ENCODE results near the gene THOC5.
"Not testable (repeated sequence)": the region's sequence is repeated elsewhere in the genome, so short reads cannot be mapped to it uniquely, and the experiment has no call there.

The THOC5 gene

DNA sequence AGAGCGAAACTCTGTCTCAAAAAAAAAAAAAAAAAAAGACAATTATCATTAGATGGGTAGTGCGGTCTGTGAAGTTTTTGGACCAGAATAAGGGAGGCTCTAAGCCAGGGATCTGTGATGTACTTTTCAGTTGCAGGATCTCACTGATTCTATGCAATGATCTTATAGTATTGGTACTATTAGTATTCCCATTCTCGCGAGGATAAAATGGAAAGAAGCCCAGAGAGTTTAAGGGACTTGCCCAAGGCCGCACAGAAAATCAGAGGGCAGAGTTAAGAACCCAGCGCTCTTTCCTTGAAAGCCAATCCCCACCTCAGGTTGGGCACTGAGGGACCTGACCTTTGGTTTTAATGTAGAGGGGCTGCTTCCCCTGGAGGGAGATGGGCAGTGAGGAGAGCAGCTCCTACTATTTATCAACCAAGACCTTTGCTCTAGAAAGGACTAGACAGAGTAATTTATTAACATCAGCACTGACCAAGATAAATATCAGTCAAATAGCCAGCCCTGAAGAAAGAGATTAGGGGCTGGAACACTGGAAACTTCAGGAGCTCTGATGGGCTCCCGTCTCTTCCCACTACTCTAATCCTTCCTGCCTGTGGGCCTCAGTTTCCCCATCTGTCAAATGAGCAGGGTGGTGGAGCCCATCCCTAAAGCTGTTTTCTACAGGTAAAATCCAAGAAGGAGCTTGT, 21.3 kb upstream of the THOC5 start:
- no peaks in the 10 kb centered on the region for H3K27me3 ChIP-seq (replicated peaks)
- H3K4me3 ChIP-seq (ENCODE audit: low read depth, low read length), result no peak overlapping the region
- H3K27ac ChIP-seq, result no peak overlapping the region
- H3K36me3 ChIP-seq (replicated peaks), result peaks cover 2% of the 10 kb centered on the region
- TF ChIP-seq, protein P1, sequence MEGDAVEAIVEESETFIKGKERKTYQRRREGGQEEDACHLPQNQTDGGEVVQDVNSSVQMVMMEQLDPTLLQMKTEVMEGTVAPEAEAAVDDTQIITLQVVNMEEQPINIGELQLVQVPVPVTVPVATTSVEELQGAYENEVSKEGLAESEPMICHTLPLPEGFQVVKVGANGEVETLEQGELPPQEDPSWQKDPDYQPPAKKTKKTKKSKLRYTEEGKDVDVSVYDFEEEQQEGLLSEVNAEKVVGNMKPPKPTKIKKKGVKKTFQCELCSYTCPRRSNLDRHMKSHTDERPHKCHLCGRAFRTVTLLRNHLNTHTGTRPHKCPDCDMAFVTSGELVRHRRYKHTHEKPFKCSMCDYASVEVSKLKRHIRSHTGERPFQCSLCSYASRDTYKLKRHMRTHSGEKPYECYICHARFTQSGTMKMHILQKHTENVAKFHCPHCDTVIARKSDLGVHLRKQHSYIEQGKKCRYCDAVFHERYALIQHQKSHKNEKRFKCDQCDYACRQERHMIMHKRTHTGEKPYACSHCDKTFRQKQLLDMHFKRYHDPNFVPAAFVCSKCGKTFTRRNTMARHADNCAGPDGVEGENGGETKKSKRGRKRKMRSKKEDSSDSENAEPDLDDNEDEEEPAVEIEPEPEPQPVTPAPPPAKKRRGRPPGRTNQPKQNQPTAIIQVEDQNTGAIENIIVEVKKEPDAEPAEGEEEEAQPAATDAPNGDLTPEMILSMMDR (IDR thresholded peaks at IDR 0.05; ENCODE audit: low read depth, low read length, missing control alignments), result no peak
- in situ Hi-C loops (cut with HindIII; ENCODE audit: low pct_ligation_motif_present, low sequenced_read_pairs), result no loop called here
- DNase-seq, result no peak

DNA sequence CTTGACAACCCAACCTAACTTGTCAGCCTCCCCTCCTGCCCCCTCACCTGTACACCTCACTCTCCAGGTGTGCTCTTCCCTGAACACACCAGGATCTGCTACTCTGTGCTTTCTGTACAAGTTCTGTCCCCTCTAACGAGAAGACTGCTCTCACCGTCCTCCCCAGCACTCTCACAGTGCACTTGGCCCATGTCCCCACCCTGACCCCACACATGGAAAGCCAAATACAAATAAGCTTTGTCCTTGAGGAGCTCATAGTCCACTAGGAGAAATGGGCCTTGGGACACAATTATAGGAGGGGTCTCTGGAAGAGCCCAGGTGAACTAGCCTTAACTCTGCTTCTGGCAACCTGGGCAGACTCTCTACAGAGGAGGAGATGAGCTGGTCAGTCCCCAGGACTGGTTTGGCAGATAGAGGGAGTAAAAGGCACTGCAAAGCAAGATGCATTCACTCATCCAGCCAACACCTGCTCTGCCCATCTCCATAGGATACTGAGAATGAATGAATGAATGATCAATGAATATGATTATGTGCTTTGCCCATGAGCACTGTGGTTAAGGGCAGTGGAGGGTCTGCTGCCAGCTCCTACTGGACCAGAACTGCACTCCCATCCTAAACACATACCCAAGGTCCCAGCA, 17.5 kb upstream of the THOC5 start:
- TF ChIP-seq, protein P1 (IDR thresholded peaks at IDR 0.05; ENCODE audit: low read depth, low read length, missing control alignments), result no peak
- no peaks in the 10 kb centered on the region for H3K27me3 ChIP-seq (replicated peaks)
- no peak overlapping the region for H3K4me3 ChIP-seq (ENCODE audit: low read depth, low read length)
- no peak for DNase-seq
- H3K27ac ChIP-seq, result no peak overlapping the region
- in situ Hi-C loops (cut with HindIII; ENCODE audit: low pct_ligation_motif_present, low sequenced_read_pairs), result no loop called here
- peaks cover 12% of the 10 kb centered on the region for H3K36me3 ChIP-seq (replicated peaks)

DNA sequence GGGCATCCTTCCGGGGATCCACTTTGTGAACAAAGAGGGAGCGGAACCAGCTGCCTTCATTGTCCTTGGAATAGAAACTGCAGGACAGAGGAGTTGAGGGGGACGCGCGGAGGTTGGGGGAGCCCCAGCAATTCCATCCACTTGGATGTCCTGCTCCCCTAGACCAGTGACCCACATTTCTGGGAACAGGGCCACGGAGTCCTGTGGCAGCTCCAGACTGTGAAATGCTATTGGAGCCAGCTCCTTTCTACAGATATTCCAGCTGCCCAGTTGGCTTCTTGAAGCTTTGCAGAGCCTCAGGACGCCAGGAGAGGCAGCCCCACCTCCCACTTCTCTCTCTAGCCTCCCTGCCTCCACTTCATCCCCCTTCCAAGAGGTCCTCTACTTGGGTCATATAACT, 16.9 kb upstream of the THOC5 start:
- DNase-seq, result no peak
- Histone ChIP-seq H3K27me3 (replicated peaks) (no peaks in the 10 kb centered on the region), H3K36me3 (replicated peaks) (peaks cover 12% of the 10 kb centered on the region), H3K27ac (no peak overlapping the region), H3K4me3 (ENCODE audit: low read depth, low read length) (no peak overlapping the region)
- TF ChIP-seq, protein P1 (IDR thresholded peaks at IDR 0.05; ENCODE audit: low read depth, low read length, missing control alignments), result no peak
- in situ Hi-C loops (cut with HindIII; ENCODE audit: low pct_ligation_motif_present, low sequenced_read_pairs), result no loop called here

DNA sequence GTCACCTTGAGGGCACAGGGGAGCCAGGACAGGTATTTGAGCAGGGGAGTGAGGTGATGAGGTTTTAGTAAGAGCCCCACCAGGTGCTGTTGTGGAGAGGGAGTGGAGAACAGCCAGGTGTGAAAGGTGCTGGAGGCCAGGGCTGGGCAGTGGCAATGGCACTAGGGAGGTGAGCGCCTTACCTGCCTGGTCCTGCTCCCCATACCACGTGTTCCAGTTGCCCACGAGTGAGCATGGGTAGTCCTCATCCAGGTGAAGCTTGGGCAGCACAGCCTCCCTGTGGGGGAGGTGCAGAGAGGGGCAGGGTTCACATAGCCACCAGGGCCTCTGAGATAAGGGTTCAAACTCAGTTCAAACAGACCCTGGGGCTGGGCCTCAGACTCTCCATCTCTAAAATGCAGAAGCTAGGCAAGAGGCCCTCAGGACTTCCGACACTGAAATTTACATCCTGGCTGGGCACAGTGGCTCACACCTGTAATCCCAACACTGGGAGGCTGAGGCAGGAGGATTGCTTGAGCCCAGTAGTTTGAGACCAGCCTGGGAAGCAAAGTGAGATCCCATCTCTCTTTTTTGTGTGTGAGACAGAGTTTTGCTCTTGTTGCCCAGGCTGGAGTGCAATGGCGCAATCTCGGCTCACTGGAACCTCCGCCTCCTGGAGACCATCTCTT, 15.6 kb upstream of the THOC5 start:
- TF ChIP-seq, protein P1 (IDR thresholded peaks at IDR 0.05; ENCODE audit: low read depth, low read length, missing control alignments), result no peak
- in situ Hi-C loops (cut with HindIII; ENCODE audit: low pct_ligation_motif_present, low sequenced_read_pairs), result no loop called here
- Histone ChIP-seq H3K27ac (no peak overlapping the region), H3K27me3 (replicated peaks) (no peaks in the 10 kb centered on the region), H3K4me3 (ENCODE audit: low read depth, low read length) (no peak overlapping the region), H3K36me3 (replicated peaks) (peaks cover 12% of the 10 kb centered on the region)
- DNase-seq, result no peak

DNA sequence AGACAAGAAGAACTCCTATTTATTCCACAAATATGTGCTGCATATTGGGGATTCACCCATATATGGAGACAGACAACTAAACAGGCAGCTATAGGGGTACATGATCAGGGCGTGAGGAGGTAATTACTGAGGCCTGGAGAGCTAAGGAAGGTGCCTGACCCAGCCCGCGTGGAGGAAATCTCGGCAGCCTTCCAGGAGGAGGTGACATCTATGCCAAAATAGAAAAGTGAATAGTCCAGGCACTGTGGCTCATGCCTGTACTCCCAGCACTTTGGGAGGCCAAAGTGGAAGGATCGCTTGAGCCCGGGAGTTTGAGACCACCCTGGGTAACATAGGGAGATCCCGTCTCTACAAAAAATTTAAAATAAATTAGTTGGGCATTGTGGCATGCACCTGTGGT, 13.8 kb upstream of the THOC5 start:
- peaks cover 13% of the 10 kb centered on the region for H3K36me3 ChIP-seq (replicated peaks)
- no peak for DNase-seq
- H3K27ac ChIP-seq, result no peak overlapping the region
- H3K27me3 ChIP-seq (replicated peaks), result no peaks in the 10 kb centered on the region
- TF ChIP-seq, protein P1 (IDR thresholded peaks at IDR 0.05; ENCODE audit: low read depth, low read length, missing control alignments), result no peak
- in situ Hi-C loops (cut with HindIII; ENCODE audit: low pct_ligation_motif_present, low sequenced_read_pairs), result no loop called here
- no peak overlapping the region for H3K4me3 ChIP-seq (ENCODE audit: low read depth, low read length)

DNA sequence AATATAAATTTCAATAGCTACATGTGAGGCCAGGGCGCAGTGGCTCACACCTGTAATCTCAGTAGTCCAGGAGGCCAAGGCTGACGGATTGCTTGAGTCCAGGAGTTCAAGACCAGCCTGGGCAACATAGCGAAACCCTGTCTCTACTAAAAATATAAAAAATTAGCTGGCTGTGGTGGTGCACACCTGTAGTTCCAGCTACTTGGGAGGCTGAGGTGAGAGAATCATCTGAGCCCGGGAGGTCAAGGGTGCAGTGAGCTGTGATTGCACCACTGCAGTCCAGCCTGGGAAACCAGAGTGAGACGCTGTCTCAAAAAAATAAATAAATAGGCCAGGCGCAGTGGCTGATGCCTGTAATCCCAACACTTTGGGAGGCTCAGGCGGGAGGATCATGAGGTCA, 13.0 kb upstream of the THOC5 start:
- not testable (repeated sequence) for H3K4me3 ChIP-seq (ENCODE audit: low read depth, low read length)

More for the DNA sequence above, 13.0 kb upstream of the THOC5 start:
- H3K27me3 ChIP-seq (replicated peaks); H3K27ac ChIP-seq; DNase-seq; in situ Hi-C loops (cut with HindIII; ENCODE audit: low pct_ligation_motif_present, low sequenced_read_pairs): not testable (repeated sequence)
- H3K36me3 ChIP-seq (replicated peaks), result peaks cover 20% of the 10 kb centered on the region
